WTC11 (cell line): Measurements from ENCODE around the gene KRTAP21-3.

ENCODE experiments used
- CREB1 ChIP-seq: sonication (generic); formaldehyde crosslinking; IDR thresholded peaks from 2 replicates; pipeline ENCODE4 v1.8.0; 2023; ENCODE audit warnings: mild to moderate bottlenecking, missing genetic modification reagents
- ESRRA ChIP-seq: sonication (generic); formaldehyde crosslinking; IDR thresholded peaks from 2 replicates; pipeline ENCODE4 v1.8.1; 2022; ENCODE audit warnings: mild to moderate bottlenecking, missing genetic modification reagents, borderline replicate concordance
- ZNF121 ChIP-seq: sonication (generic); formaldehyde crosslinking; IDR thresholded peaks from 2 replicates; pipeline ENCODE4 v1.8.0; 2023; ENCODE audit warnings: missing genetic modification reagents
- ZNF219 ChIP-seq: sonication (generic); formaldehyde crosslinking; IDR thresholded peaks from 2 replicates; pipeline ENCODE4 v1.8.0; 2023; ENCODE audit warnings: missing genetic modification reagents, mild to moderate bottlenecking, borderline replicate concordance
- TF ChIP-seq, protein P1 (sequence below): fragments of 200-600 bp; IDR thresholded peaks from 2 replicates; pipeline ENCODE4 v1.8.0; 2022; ENCODE audit warnings: antibody characterized with exemption
- TF ChIP-seq, protein P2 (sequence below): sonication (generic); formaldehyde crosslinking; IDR thresholded peaks from 2 replicates; pipeline ENCODE4 v1.8.1; 2023; ENCODE audit warnings: mild to moderate bottlenecking, missing genetic modification reagents, borderline replicate concordance
- TF ChIP-seq, protein P3 (sequence below): sonication (generic); formaldehyde crosslinking; IDR thresholded peaks from 2 replicates; pipeline ENCODE4 v1.8.0; 2022; ENCODE audit warnings: mild to moderate bottlenecking, missing genetic modification reagents
- TF ChIP-seq, protein P4 (sequence below): sonication (generic); formaldehyde crosslinking; IDR thresholded peaks from 2 replicates; pipeline ENCODE4 v1.8.1; 2023; ENCODE audit warnings: mild to moderate bottlenecking, moderate library complexity, missing genetic modification reagents
- TF ChIP-seq, protein P5 (sequence below): sonication (generic); formaldehyde crosslinking; IDR thresholded peaks from 2 replicates; pipeline ENCODE4 v1.8.1; 2022; ENCODE audit warnings: low read depth, missing genetic modification reagents, borderline replicate concordance
- TF ChIP-seq, protein P6 (sequence below): sonication (generic); formaldehyde crosslinking; IDR thresholded peaks from 2 replicates; pipeline ENCODE4 v1.8.0; 2022; ENCODE audit warnings: mild to moderate bottlenecking, missing genetic modification reagents

DNA sequence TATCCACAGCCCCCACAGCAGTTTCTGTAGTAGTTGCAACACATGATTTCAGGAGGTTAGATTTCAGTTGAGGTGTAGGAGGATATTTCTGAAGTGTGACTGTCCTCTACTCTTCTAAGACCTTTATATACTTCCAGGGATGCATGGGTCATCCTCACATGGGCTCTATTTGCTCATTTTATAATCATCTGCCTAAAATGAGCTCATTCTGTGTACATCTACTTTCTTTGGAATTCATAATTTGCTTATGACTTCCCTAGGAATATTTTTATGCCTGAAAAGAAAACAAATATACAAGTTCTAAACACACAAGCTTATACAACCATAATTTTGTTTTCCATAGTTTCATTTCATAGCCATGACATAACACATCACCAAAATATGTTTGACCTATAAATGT is 28.6 kb upstream of the KRTAP21-3 start, which contains the start of gene KRTAP21-2:
- TF ChIP-seq, protein P1, sequence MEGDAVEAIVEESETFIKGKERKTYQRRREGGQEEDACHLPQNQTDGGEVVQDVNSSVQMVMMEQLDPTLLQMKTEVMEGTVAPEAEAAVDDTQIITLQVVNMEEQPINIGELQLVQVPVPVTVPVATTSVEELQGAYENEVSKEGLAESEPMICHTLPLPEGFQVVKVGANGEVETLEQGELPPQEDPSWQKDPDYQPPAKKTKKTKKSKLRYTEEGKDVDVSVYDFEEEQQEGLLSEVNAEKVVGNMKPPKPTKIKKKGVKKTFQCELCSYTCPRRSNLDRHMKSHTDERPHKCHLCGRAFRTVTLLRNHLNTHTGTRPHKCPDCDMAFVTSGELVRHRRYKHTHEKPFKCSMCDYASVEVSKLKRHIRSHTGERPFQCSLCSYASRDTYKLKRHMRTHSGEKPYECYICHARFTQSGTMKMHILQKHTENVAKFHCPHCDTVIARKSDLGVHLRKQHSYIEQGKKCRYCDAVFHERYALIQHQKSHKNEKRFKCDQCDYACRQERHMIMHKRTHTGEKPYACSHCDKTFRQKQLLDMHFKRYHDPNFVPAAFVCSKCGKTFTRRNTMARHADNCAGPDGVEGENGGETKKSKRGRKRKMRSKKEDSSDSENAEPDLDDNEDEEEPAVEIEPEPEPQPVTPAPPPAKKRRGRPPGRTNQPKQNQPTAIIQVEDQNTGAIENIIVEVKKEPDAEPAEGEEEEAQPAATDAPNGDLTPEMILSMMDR, result no peak
- no peak for TF ChIP-seq ZNF219 (CRISPR knock-in tag)
- no peak for TF ChIP-seq ESRRA (CRISPR knock-in tag)
- no peak for TF ChIP-seq CREB1 (CRISPR knock-in tag)
- TF ChIP-seq, protein P2, sequence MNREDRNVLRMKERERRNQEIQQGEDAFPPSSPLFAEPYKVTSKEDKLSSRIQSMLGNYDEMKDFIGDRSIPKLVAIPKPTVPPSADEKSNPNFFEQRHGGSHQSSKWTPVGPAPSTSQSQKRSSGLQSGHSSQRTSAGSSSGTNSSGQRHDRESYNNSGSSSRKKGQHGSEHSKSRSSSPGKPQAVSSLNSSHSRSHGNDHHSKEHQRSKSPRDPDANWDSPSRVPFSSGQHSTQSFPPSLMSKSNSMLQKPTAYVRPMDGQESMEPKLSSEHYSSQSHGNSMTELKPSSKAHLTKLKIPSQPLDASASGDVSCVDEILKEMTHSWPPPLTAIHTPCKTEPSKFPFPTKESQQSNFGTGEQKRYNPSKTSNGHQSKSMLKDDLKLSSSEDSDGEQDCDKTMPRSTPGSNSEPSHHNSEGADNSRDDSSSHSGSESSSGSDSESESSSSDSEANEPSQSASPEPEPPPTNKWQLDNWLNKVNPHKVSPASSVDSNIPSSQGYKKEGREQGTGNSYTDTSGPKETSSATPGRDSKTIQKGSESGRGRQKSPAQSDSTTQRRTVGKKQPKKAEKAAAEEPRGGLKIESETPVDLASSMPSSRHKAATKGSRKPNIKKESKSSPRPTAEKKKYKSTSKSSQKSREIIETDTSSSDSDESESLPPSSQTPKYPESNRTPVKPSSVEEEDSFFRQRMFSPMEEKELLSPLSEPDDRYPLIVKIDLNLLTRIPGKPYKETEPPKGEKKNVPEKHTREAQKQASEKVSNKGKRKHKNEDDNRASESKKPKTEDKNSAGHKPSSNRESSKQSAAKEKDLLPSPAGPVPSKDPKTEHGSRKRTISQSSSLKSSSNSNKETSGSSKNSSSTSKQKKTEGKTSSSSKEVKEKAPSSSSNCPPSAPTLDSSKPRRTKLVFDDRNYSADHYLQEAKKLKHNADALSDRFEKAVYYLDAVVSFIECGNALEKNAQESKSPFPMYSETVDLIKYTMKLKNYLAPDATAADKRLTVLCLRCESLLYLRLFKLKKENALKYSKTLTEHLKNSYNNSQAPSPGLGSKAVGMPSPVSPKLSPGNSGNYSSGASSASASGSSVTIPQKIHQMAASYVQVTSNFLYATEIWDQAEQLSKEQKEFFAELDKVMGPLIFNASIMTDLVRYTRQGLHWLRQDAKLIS (CRISPR knock-in tag), result no peak
- no peak for TF ChIP-seq ZNF121
- TF ChIP-seq, protein P3, sequence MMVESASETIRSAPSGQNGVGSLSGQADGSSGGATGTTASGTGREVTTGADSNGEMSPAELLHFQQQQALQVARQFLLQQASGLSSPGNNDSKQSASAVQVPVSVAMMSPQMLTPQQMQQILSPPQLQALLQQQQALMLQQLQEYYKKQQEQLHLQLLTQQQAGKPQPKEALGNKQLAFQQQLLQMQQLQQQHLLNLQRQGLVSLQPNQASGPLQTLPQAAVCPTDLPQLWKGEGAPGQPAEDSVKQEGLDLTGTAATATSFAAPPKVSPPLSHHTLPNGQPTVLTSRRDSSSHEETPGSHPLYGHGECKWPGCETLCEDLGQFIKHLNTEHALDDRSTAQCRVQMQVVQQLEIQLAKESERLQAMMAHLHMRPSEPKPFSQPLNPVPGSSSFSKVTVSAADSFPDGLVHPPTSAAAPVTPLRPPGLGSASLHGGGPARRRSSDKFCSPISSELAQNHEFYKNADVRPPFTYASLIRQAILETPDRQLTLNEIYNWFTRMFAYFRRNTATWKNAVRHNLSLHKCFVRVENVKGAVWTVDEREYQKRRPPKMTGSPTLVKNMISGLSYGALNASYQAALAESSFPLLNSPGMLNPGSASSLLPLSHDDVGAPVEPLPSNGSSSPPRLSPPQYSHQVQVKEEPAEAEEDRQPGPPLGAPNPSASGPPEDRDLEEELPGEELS (CRISPR knock-in tag), result no peak
- TF ChIP-seq, protein P4, sequence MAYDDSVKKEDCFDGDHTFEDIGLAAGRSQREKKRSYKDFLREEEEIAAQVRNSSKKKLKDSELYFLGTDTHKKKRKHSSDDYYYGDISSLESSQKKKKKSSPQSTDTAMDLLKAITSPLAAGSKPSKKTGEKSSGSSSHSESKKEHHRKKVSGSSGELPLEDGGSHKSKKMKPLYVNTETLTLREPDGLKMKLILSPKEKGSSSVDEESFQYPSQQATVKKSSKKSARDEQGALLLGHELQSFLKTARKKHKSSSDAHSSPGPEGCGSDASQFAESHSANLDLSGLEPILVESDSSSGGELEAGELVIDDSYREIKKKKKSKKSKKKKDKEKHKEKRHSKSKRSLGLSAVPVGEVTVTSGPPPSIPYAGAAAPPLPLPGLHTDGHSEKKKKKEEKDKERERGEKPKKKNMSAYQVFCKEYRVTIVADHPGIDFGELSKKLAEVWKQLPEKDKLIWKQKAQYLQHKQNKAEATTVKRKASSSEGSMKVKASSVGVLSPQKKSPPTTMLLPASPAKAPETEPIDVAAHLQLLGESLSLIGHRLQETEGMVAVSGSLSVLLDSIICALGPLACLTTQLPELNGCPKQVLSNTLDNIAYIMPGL (CRISPR knock-in tag), result no peak
- TF ChIP-seq, protein P5, sequence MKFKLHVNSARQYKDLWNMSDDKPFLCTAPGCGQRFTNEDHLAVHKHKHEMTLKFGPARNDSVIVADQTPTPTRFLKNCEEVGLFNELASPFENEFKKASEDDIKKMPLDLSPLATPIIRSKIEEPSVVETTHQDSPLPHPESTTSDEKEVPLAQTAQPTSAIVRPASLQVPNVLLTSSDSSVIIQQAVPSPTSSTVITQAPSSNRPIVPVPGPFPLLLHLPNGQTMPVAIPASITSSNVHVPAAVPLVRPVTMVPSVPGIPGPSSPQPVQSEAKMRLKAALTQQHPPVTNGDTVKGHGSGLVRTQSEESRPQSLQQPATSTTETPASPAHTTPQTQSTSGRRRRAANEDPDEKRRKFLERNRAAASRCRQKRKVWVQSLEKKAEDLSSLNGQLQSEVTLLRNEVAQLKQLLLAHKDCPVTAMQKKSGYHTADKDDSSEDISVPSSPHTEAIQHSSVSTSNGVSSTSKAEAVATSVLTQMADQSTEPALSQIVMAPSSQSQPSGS, result no peak
- TF ChIP-seq, protein P6, sequence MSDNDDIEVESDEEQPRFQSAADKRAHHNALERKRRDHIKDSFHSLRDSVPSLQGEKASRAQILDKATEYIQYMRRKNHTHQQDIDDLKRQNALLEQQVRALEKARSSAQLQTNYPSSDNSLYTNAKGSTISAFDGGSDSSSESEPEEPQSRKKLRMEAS (CRISPR knock-in tag), result no peak
